OCI-LY3 (cell line): ENCODE measurements around the gene SFXN2.

ENCODE experiments used
- H2AFZ ChIP-seq: fragments of 200-600, 300-600 bp; shearing (Covaris generic); 2 replicates; pipeline ENCODE4 v1.6.0; 2014; ENCODE audit warnings: antibody characterized with exemption, low read depth, low read length
- H3K27ac ChIP-seq: fragments of 200-600, 300-600 bp; sonication (generic); 2 replicates; pipeline ENCODE4 v1.5.1; 2014; ENCODE audit warnings: mild to moderate bottlenecking, low read length, moderate library complexity, mixed read lengths
- H3K27me3 ChIP-seq: fragments of 200-600, 300-600 bp; sonication (generic); 2 replicates; pipeline ENCODE4 v1.6.1; 2014; ENCODE audit warnings: low read depth, low read length, mixed read lengths
- H3K36me3 ChIP-seq: fragments of 200-600, 300-600 bp; sonication (generic); replicated peaks from 2 replicates; pipeline ENCODE3; 2014; ENCODE audit warnings: low read depth, low read length, mixed read lengths
- H3K4me1 ChIP-seq: fragments of 300-600, 200-600 bp; sonication (generic); 2 replicates; pipeline ENCODE4 v1.6.1; 2014; ENCODE audit warnings: low read length, mixed read lengths
- H3K4me2 ChIP-seq: fragments of 200-600, 300-600 bp; sonication (generic); 2 replicates; pipeline ENCODE4 v1.6.1; 2014; ENCODE audit warnings: low read length, mixed read lengths
- H3K4me3 ChIP-seq: fragments of 300-600, 200-600 bp; sonication (generic); 2 replicates; pipeline ENCODE4 v1.5.1; 2014; ENCODE audit warnings: antibody characterized with exemption, mild to moderate bottlenecking, low read length, moderate library complexity
- H3K79me2 ChIP-seq: fragments of 300-600, 200-600 bp; shearing (Covaris generic); 2 replicates; pipeline ENCODE4 v1.6.1; 2014; ENCODE audit warnings: mild to moderate bottlenecking, low read length, mixed read lengths
- H3K9ac ChIP-seq: fragments of 300-600, 200-600 bp; shearing (Covaris generic); 2 replicates; pipeline ENCODE4 v1.6.0; 2014; ENCODE audit warnings: mild to moderate bottlenecking, low read length, moderate library complexity
- H3K9me3 ChIP-seq: fragments of 200-600, 300-600 bp; shearing (Covaris generic); 2 replicates; pipeline ENCODE4 v1.6.1; 2014; ENCODE audit warnings: low read length, mixed read lengths; ENCODE audit not compliant: insufficient read depth
- H4K20me1 ChIP-seq: fragments of 200-600, 300-600 bp; sonication (generic); 2 replicates; pipeline ENCODE4 v1.6.1; 2016; ENCODE audit warnings: low read length, mixed read lengths; ENCODE audit not compliant: insufficient read depth
- EZH2phosphoT487 ChIP-seq: fragments of 200-600 bp; shearing (Covaris generic); IDR thresholded peaks from 2 replicates; pipeline ENCODE4 v1.6.1; 2018; ENCODE audit warnings: antibody characterized with exemption, mixed run types, low read depth
- TF ChIP-seq, protein P1 (sequence below): fragments of 200-600, 300-600 bp; sonication (generic); IDR thresholded peaks from 2 replicates; pipeline ENCODE4 v1.5.1; 2014; ENCODE audit warnings: antibody characterized with exemption, low read length, low read depth

SFXN2 gene

DNA sequence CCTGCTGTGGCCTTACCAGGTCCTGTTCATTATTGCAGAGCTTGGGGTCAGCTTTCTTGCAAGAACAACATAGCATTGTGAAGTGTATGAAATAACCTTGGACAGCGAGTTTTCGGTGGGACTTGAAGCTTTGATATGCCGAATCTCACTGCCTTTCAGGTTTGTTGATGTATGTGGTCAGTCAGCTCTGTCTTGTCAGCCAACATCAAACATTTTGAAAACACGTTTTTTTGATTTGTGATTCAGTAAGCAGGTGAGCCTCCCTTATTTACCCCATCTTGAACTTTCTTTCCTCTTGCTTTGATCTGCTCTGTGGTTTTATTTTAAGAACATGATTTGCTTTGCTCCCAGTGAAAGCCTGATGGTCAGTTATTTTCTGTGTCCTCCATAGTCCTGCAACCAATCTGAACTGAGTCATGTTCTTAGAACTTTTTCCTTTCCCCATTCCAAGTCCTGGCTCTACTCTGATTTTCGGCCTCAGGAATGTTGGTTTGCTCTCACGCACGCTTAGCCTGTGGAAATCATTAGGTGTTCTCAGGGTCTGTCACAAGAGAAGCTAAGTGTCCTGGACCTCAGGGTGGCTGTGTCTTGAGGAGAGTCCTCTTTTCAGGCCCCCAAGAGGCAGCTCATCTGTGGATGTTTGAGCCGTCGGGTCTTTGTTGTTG lies 38.0 kb downstream of the SFXN2 start:
- Histone ChIP-seq H3K9ac (no peak overlapping the region), H3K79me2 (no peaks in the 10 kb centered on the region), H3K4me2 (no peak overlapping the region), H3K36me3 (no peaks in the 10 kb centered on the region), H3K4me1 (no peaks in the 10 kb centered on the region; the same call in 1 of the 2 replicates), H3K27ac (no peak overlapping the region), H4K20me1 (peaks cover 4% of the 10 kb centered on the region; the same call in 1 of the 2 replicates), H3K4me3 (no peak overlapping the region), H2AFZ (no peak overlapping the region), H3K9me3 (no peaks in the 10 kb centered on the region), H3K27me3 (no peaks in the 10 kb centered on the region)
- TF ChIP-seq, protein P1, sequence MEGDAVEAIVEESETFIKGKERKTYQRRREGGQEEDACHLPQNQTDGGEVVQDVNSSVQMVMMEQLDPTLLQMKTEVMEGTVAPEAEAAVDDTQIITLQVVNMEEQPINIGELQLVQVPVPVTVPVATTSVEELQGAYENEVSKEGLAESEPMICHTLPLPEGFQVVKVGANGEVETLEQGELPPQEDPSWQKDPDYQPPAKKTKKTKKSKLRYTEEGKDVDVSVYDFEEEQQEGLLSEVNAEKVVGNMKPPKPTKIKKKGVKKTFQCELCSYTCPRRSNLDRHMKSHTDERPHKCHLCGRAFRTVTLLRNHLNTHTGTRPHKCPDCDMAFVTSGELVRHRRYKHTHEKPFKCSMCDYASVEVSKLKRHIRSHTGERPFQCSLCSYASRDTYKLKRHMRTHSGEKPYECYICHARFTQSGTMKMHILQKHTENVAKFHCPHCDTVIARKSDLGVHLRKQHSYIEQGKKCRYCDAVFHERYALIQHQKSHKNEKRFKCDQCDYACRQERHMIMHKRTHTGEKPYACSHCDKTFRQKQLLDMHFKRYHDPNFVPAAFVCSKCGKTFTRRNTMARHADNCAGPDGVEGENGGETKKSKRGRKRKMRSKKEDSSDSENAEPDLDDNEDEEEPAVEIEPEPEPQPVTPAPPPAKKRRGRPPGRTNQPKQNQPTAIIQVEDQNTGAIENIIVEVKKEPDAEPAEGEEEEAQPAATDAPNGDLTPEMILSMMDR = no peak
- no peak for TF ChIP-seq EZH2phosphoT487

DNA sequence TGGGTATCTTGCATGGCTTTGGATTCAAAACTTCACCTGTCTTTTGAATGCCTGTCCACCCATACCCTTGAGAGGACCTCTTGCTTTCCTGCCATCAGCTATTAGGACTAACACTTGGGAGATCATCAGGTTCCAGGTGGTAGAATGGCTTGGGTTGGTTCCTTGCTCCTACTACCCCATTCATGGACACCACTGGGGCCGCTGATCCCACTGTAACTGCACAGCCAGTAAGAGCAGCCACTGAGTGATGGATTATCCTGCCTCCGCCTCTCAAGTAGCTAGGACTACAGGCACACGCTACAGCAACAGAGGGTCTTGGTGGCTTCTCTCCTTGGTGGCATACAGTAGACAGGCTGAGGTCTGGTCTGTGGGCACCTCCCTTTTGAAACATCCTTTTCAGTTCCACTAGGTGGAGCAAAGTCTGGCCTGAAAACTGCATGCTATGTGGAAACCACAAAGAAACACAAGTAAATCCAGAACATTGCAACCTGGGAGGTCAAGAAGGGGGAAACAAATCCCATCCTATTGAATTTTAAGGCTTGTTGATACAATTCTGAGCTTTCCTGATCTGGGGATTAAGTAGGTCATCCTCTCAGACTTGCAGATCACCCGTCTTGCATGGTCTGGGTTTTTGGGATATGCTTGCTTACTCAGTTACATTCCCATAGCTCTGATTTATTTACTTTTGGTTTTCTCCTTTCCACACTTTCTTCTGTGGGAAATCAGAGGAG lies 38.7 kb downstream of the SFXN2 start:
- Histone ChIP-seq H3K36me3 (no peaks in the 10 kb centered on the region), H4K20me1 (peaks cover 4% of the 10 kb centered on the region; the same call in 1 of the 2 replicates), H3K27ac (no peak overlapping the region), H3K27me3 (no peaks in the 10 kb centered on the region), H3K4me1 (no peaks in the 10 kb centered on the region; the same call in 1 of the 2 replicates), H3K9me3 (no peaks in the 10 kb centered on the region), H2AFZ (no peak overlapping the region), H3K4me3 (no peak overlapping the region), H3K9ac (no peak overlapping the region), H3K4me2 (no peak overlapping the region), H3K79me2 (no peaks in the 10 kb centered on the region)
- TF ChIP-seq, protein P1 = peak; percentile 47
- no peak for TF ChIP-seq EZH2phosphoT487

DNA sequence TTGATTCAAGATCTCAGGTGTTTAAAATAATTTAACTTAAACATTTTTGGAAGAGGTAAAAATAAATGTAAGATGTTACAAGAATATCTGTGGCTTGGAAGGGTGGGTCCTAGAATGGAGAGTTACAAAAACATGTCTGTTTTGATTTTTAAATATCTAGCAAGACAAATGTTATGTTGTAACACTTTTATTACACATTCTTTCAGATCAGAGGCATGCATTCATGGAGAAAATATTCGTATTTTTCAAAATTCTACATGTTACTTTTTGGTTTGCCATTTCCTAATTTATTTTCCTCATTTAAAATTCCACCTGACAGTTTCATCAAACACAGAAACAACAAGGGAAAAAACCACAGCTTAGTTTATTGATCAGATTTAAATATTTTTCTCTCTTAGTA lies 39.3 kb downstream of the SFXN2 start:
- Histone ChIP-seq H3K27ac (no peak overlapping the region), H3K9me3 (no peaks in the 10 kb centered on the region), H3K27me3 (no peaks in the 10 kb centered on the region), H3K4me1 (no peaks in the 10 kb centered on the region; the same call in 1 of the 2 replicates), H3K79me2 (no peaks in the 10 kb centered on the region), H4K20me1 (peaks cover 4% of the 10 kb centered on the region; the same call in 1 of the 2 replicates), H3K4me2 (no peak overlapping the region), H3K4me3 (no peak overlapping the region), H2AFZ (no peak overlapping the region), H3K9ac (no peak overlapping the region), H3K36me3 (no peaks in the 10 kb centered on the region)
- TF ChIP-seq, protein P1 = no peak
- TF ChIP-seq EZH2phosphoT487 = no peak

DNA sequence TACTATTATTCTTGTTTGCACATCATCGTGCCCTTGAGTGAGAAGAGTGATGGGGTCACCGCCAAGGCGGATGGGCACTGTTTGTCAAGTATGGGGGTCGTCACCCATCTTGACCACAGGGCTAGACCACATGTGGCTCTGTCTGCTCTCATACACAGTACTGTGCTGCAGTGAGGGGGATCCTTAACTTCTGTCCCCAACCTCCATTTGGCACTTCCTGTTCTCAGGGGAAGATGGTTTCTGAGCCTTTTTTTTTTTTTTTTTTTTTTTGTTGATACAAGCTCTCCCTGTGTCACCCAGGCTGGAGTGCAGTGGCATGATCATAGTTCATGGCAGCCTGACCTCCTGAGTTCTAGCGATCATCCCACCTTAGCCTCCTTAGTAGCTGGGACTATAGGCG lies 42.9 kb downstream of the SFXN2 start:
- Histone ChIP-seq H3K27me3 (no peaks in the 10 kb centered on the region), H3K79me2 (no peaks in the 10 kb centered on the region), H4K20me1 (peaks cover 4% of the 10 kb centered on the region; the same call in 1 of the 2 replicates), H3K9me3 (no peaks in the 10 kb centered on the region), H3K4me2 (no peak overlapping the region), H3K27ac (no peak overlapping the region), H3K9ac (no peak overlapping the region), H3K4me1 (no peaks in the 10 kb centered on the region; the same call in 1 of the 2 replicates), H3K4me3 (no peak overlapping the region), H2AFZ (no peak overlapping the region), H3K36me3 (no peaks in the 10 kb centered on the region)
- TF ChIP-seq, protein P1 = no peak
- no peak for TF ChIP-seq EZH2phosphoT487
